Dendritic cell treated with granulocyte-macrophage colony-stimulating factor and Interleukin-4, amounts not matched to agents 40 ng/mL and 50 ng/mL, for 4 days (primary cell): Measurements from ENCODE around the gene PDPN.
"Not testable (repeated sequence)": the region's sequence is repeated elsewhere in the genome, so short reads cannot be mapped to it uniquely, and the experiment has no call there.

ENCODE experiments used
- H3K27ac Mint-ChIP-seq: one replicate; pipeline ENCODE4 v1.8.0; 2022; ENCODE audit warnings: mild to moderate bottlenecking, mixed read lengths
- H3K27me3 Mint-ChIP-seq: one replicate; pipeline ENCODE4 v1.8.0; 2022; ENCODE audit warnings: mild to moderate bottlenecking, mixed read lengths
- H3K36me3 Mint-ChIP-seq: one replicate; pipeline ENCODE4 v1.8.0; 2022; ENCODE audit warnings: low read depth, mixed read lengths
- H3K4me1 Mint-ChIP-seq: one replicate; pipeline ENCODE4 v1.8.0; 2022; ENCODE audit warnings: low read depth, mixed read lengths
- H3K4me3 Mint-ChIP-seq: one replicate; pipeline ENCODE4 v1.8.0; 2022; ENCODE audit warnings: mild to moderate bottlenecking, moderate library complexity, mixed read lengths
- H3K9me3 Mint-ChIP-seq: one replicate; pipeline ENCODE4 v1.8.0; 2022; ENCODE audit warnings: mixed read lengths
- intact Hi-C: fragments of 100-400 bp; cut with micrococcal nuclease; formaldehyde crosslinking; loops from one replicate; pipeline ENCODE4 v1.15.0; 2022

PDPN gene

DNA sequence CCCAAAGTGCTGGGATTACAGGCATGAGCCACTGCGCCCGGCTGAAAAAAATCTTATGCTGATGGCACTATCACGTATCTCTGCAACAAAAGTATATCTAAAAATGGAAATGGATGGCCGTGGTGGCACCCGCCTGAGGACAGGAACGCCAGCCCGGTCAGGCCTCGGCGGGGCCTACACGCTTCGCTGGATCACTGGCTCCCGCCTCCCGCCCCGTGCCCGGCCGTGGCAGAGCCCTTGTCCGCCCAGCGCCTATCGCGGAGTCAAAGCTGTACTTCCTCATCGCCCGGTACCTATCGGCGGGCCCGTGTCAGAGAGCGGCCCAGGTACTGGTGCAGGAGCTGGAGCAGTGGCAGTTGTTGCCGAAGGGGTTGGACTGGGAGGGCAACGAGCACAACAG lies 28.8 kb upstream of the PDPN start:
- no peaks in the 10 kb centered on the region for H3K9me3 Mint-ChIP-seq
- H3K4me1 Mint-ChIP-seq: no peaks in the 10 kb centered on the region
- peaks cover 5% of the 10 kb centered on the region for H3K27me3 Mint-ChIP-seq
- H3K4me3 Mint-ChIP-seq: no peak overlapping the region
- no peaks in the 10 kb centered on the region for H3K36me3 Mint-ChIP-seq
- intact Hi-C loops: no loop called here
- no peak overlapping the region for H3K27ac Mint-ChIP-seq

DNA sequence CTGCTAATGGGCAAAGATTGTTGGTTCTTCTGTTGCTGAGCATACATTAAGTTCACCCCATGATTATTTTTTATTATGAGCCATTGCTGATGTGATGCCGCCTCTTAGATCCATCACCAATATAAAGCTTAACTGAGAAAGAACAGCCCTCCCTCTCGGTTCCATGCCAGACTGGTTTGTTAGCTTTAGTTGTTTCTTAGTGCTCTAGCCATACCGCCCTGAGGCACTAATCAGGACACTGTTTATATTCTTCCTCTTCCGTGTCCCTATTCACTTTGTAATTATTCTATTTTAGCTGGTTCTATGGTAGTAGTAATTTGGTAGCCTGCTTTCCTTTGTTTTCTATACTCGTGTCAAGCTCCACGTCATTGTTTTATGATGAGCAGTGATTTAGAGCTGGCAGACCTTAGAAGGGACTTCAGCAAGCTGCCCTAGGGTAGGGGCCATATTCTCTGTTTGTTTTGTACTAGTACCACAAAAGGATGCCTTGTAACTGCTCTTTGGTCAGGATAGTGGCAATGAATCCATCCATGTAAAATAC lies 27.3 kb upstream of the PDPN start:
- H3K27ac Mint-ChIP-seq: no peak overlapping the region
- H3K4me3 Mint-ChIP-seq: no peak overlapping the region
- H3K9me3 Mint-ChIP-seq: no peaks in the 10 kb centered on the region
- no peaks in the 10 kb centered on the region for H3K4me1 Mint-ChIP-seq
- H3K36me3 Mint-ChIP-seq: no peaks in the 10 kb centered on the region
- intact Hi-C loops: no loop called here
- peaks cover 5% of the 10 kb centered on the region for H3K27me3 Mint-ChIP-seq

DNA sequence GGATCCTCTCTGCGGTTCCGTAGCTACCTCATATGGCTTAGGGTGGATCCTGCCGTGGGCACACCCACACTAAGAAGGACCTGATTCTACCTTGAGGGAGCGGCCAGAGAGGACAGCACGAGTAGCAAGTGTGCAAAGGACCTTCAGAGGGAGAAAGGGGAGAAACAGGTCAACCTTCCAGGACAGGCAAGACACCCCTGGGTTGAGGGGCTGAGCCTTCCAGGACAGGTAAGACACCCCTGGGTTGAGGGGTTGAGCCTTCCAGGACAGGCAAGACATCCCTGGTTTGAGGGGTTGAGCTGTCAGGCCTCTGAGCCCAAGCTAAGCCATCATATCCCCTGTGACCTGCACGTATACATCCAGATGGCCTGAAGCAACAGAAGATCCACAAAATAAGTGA lies 23.1 kb upstream of the PDPN start:
- no peak overlapping the region for H3K4me3 Mint-ChIP-seq
- no peaks in the 10 kb centered on the region for H3K36me3 Mint-ChIP-seq
- no peaks in the 10 kb centered on the region for H3K4me1 Mint-ChIP-seq
- no peak overlapping the region for H3K27ac Mint-ChIP-seq
- intact Hi-C loops: no loop called here
- no peaks in the 10 kb centered on the region for H3K9me3 Mint-ChIP-seq
- peaks cover 8% of the 10 kb centered on the region for H3K27me3 Mint-ChIP-seq

DNA sequence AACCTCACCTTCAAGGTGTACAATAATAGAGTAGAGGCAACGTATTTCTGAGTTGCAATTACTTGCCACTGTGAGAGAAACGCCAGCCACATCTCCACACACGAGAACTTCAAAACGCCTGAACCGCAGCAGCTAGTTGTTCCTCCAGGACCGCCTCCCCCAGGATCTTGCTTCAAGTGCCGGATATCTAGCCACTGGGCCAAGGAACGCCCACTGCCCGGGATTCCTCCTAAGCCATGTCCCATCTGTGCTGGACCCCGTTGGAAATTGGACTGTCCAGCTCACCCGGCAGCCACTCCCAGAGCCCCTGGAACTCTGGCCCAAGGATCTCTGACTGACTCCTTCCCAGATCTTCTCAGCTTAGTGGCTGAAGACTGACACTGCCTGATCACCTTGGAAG lies 20.7 kb upstream of the PDPN start:
- intact Hi-C loops, H3K36me3 Mint-ChIP-seq, H3K27ac Mint-ChIP-seq, H3K4me1 Mint-ChIP-seq, H3K9me3 Mint-ChIP-seq, H3K27me3 Mint-ChIP-seq, H3K4me3 Mint-ChIP-seq: not testable (repeated sequence)

DNA sequence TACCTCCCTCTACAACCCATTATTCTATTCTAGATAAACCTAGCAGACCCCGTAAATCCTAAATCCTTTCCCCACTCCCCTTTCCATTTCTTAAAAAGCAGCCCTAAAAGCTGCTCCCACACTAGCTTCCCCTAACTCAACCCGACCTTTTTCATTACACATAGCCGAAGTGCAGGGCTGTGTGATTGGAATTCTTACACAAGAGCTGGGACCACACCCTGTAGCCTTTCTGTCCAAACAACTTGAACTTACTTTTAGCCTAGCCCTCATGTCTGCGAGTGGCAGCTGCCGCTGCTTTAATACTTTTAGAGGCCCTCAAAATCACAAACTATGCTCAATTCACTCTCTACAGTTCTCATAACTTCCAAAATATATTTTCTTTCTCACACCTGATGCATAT lies 19.6 kb upstream of the PDPN start:
- intact Hi-C loops: no loop called here
- no peaks in the 10 kb centered on the region for H3K36me3 Mint-ChIP-seq
- no peak overlapping the region for H3K4me3 Mint-ChIP-seq
- peaks cover 10% of the 10 kb centered on the region for H3K27me3 Mint-ChIP-seq
- H3K9me3 Mint-ChIP-seq: no peaks in the 10 kb centered on the region
- no peaks in the 10 kb centered on the region for H3K4me1 Mint-ChIP-seq
- no peak overlapping the region for H3K27ac Mint-ChIP-seq

DNA sequence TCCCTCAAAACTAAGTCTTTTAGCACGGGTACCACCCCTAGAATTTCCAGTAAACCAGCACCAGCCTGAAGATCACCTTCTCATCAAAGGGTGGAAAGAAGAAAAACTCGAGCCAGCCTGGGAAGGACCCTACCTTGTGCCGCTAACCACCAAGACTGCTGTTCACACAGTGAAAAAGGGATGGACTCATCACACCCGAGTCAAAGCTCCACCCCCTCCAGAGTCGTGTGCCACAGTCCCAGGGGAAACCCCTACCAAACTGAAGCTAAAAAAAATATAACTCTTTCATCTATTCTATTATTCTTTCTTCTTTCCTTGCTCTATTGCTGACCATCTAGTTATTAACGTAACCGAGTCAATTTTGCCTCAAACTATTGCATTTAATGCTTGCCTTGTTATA lies 13.2 kb upstream of the PDPN start:
- not testable (repeated sequence) for H3K4me3 Mint-ChIP-seq

DNA sequence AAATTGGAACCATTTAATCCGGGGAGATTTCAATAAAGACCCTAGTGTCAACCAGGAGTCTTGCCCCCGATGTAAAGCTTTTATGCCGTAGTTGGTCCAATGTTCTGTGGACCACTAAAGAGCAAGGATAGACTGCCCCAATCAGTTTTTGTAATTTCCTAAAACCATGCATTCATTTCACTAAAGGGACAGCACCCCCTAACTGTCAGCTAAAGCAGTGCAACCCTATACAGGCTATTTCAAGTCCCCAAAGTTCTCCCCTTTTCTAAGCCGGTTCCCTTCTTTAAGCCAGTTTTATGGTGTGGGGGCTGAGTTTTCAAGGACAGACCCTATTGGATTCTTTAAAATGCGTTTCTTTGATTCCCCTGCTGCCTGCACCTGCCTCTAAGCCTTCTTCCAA lies 12.7 kb upstream of the PDPN start:
- Mint-ChIP-seq H3K27ac (no peak overlapping the region), H3K4me1 (no peaks in the 10 kb centered on the region), H3K4me3 (no peak overlapping the region), H3K9me3 (no peaks in the 10 kb centered on the region), H3K36me3 (no peaks in the 10 kb centered on the region), H3K27me3 (peaks cover 24% of the 10 kb centered on the region)
- intact Hi-C loops: no loop called here

More for the DNA sequence above, 13.2 kb upstream of the PDPN start:
- H3K27ac Mint-ChIP-seq, H3K36me3 Mint-ChIP-seq, H3K4me1 Mint-ChIP-seq, intact Hi-C loops, H3K9me3 Mint-ChIP-seq: not testable (repeated sequence)
- H3K27me3 Mint-ChIP-seq: peaks cover 21% of the 10 kb centered on the region

DNA sequence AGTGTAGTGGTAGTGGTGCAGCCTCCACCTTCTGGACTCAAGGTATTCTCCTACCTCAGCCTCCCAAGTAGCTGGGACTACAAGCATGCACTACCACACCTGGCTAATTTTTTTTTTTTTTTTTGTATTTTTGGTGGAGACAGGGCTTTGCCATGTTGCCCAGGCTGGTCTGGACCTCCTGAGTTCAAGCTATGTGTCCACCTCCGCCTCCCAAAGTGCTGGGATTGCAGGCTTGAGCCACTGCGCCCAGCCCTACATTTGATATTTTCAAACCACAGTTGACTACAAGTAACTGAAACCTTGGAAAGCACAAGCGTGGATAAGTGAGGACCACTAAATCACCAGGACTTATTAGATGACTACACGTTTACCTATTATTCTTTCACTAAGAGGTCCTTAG lies 10.0 kb upstream of the PDPN start:
- Mint-ChIP-seq H3K27ac (no peak overlapping the region), H3K36me3 (no peaks in the 10 kb centered on the region), H3K4me3 (no peak overlapping the region), H3K27me3 (peaks cover 26% of the 10 kb centered on the region), H3K9me3 (no peaks in the 10 kb centered on the region), H3K4me1 (no peaks in the 10 kb centered on the region)
- intact Hi-C loops: no loop called here

DNA sequence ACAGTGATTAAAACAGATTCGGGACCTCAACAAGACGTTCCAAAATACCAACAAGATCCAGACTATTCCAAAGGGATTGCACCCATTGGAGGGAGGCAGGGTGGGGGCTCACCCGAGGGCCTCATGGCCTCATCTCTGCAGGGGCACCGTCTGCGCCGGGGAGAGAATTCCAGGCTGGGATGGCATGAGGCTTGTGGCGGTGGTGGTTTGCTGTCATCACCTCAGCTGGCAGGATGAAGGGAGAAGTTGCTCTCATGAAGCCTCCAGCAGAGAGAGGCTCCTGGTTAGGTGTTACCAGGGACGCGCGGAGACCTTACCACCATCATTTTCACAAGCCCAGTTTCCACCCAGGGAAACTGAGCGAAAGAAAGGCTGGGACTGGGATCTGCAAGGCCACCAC lies 6.7 kb upstream of the PDPN start:
- no peaks in the 10 kb centered on the region for H3K36me3 Mint-ChIP-seq
- intact Hi-C loops: no loop called here
- no peaks in the 10 kb centered on the region for H3K4me1 Mint-ChIP-seq
- no peaks in the 10 kb centered on the region for H3K9me3 Mint-ChIP-seq
- H3K4me3 Mint-ChIP-seq: no peak overlapping the region
- H3K27ac Mint-ChIP-seq: no peak overlapping the region
- peaks cover 35% of the 10 kb centered on the region for H3K27me3 Mint-ChIP-seq

DNA sequence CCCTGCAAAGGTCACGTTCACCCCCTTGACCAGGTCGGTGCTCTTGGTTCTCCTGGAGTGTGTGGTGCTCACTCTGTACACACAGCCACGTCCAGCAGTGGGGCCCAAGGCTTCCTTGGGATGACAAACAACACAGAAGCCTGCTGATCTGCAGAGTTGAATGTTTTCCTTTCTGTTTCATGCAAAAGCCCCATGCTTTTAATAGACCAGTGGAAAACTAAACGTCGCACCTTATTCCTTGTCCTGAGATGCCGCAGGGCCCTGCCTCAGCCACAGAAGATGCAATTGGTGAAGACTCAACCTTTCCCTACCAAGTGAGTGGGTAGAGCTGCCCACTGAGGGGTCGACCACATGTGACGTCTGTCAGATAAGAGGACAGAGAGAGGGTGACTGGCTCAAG lies 5.8 kb upstream of the PDPN start:
- peaks cover 41% of the 10 kb centered on the region for H3K27me3 Mint-ChIP-seq
- H3K4me1 Mint-ChIP-seq: no peaks in the 10 kb centered on the region
- H3K4me3 Mint-ChIP-seq: no peak overlapping the region
- H3K27ac Mint-ChIP-seq: no peak overlapping the region
- H3K36me3 Mint-ChIP-seq: no peaks in the 10 kb centered on the region
- no peaks in the 10 kb centered on the region for H3K9me3 Mint-ChIP-seq
- intact Hi-C loops: no loop called here

DNA sequence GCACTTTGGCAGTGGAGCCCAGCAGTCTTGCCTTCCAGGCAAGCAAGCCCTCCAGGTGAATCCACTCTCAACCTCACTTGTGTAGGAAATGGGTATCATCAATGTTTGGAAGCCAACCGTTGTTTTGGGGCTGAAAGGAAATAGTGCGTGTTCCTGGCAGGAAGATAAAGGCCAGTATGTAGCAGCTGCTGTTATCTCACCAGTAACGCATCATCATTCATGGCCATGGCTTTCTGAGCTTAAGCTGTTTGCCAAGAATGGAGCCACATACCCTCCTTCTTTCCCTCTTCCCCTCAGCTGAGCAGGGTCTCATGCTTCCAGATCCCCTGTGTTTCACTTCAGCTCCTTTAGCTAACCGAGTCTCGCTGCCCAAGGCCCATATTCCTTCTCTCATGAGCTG lies 2.2 kb upstream of the PDPN start:
- H3K27me3 Mint-ChIP-seq: peaks cover 71% of the 10 kb centered on the region
- no peak overlapping the region for H3K4me3 Mint-ChIP-seq
- H3K4me1 Mint-ChIP-seq: peaks cover 9% of the 10 kb centered on the region
- no peaks in the 10 kb centered on the region for H3K9me3 Mint-ChIP-seq
- intact Hi-C loops: no loop called here
- H3K36me3 Mint-ChIP-seq: no peaks in the 10 kb centered on the region
- no peak overlapping the region for H3K27ac Mint-ChIP-seq

DNA sequence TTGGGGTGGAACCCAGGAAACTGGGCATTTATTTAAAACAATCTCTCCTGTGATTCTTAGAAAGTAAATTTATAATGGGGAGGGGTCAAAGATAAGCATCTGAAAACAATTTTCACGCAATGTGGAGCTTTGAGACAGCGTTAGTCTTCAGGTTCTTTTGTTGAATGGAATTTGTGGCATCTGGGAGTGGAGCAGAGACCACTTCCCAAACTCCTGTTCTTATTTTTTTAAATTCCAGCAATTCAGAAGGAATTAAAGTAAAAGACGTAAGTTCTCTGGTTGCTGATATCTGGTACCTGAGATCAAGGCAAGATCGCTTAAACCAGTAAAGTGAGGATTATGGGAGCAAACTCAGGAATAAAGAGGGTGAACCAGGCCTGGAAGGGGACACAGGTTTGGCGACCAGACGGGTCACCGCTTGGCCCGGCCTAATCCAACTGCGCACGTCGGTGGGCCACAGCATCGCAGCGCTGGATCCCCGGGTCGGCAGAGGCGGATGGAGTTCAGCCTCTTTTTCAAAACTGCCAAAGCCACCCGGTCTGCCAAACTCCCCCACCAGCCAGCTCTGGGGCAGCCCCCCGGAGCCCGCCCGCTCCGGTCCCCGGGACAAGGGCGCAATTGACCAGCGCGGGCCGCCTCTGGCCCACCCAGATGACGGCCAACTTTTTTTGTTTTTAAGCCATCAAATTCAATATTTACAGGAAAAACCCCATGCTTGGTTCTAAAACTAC lies 754 bp upstream of the PDPN start:
- Mint-ChIP-seq H3K27me3 (peaks cover 79% of the 10 kb centered on the region), H3K27ac (no peak overlapping the region), H3K4me1 (peaks cover 9% of the 10 kb centered on the region), H3K4me3 (no peak overlapping the region), H3K36me3 (no peaks in the 10 kb centered on the region), H3K9me3 (no peaks in the 10 kb centered on the region)
- intact Hi-C loops: no loop called here

DNA sequence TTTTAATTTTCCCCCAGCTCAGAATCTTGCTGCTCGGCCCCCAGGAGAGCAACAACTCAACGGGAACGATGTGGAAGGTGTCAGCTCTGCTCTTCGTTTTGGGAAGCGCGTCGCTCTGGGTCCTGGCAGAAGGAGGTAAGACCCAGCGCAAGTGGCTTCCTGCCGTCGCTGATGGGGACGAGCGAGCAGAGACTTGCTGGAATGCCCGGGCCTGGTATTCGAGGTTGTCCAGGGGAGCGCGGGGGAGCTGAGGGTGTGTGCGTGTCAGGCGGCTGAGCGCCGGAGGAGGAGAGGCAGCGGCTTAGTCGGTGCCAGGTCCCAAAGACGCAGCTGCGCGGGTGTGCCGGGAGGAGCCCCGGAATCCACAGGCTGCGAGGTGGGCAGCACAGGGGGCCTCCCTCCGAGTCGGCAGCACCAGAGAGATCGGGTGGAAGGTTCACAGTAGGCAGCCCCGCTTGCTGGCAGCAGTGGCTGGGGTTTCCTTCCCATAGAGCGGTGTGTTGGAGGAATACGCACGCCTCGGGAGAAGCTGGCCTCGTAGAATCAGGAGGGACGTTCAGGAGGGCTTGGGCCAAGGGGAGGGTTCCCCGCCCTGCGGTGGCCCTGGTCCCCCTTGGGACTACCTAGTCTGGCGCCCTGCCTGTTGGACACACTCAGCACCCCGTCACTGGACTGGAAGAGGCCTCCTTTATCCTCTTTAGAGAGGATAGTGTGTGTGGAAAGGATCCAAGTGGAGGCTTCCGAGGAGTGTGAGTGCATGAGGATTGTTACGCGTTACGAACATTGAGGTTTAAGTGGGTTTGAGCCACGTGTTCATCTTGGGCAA lies 547 bp downstream of the PDPN start:
- peaks cover 81% of the 10 kb centered on the region for H3K27me3 Mint-ChIP-seq
- H3K36me3 Mint-ChIP-seq: no peaks in the 10 kb centered on the region
- intact Hi-C loops: no loop called here

DNA sequence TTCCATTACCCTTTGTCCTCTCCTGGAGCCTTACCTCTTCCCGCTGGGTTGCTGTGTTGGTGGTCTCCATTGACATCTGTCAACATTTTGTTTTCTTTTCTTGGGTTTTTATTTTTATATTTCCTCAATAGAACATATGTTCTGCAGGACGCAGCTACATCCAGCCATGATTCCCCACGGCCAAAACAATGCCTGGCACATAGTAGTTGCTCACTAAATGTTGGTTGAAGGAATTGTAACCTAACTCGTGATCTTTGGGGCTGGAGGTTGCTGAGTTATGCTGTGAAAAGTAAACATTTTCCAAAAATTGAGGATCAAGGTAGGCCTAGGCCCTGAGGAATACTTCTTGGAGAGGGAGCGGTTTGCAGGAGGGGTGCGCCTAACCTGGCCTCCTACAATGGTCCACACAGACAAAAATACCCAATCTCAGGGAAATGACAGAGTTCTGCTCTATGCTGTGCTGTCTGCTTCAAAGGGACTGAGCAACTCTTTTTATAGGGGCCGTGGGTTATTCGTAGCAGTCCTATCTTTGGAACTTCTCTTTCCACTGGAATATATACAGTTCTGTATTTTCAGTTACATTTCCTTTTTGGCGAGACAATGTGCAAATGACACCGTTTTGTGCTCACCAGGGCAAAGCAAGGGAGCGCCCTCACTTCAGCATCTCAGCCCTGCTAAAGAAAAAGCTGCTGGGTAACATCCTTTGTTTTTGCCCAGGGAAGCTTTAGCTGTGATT lies 1.4 kb downstream of the PDPN start:
- no peak overlapping the region for H3K27ac Mint-ChIP-seq
- peaks cover 9% of the 10 kb centered on the region for H3K4me1 Mint-ChIP-seq
- no peaks in the 10 kb centered on the region for H3K9me3 Mint-ChIP-seq
- no peaks in the 10 kb centered on the region for H3K36me3 Mint-ChIP-seq
- H3K4me3 Mint-ChIP-seq: no peak overlapping the region
- H3K27me3 Mint-ChIP-seq: peaks cover 76% of the 10 kb centered on the region
- intact Hi-C loops: no loop called here

More for the DNA sequence above, 547 bp downstream of the PDPN start:
- H3K4me1 Mint-ChIP-seq: peaks cover 9% of the 10 kb centered on the region
- no peaks in the 10 kb centered on the region for H3K9me3 Mint-ChIP-seq
- no peak overlapping the region for H3K4me3 Mint-ChIP-seq
- H3K27ac Mint-ChIP-seq: no peak overlapping the region
